ENCODE data around the gene NPTX1.

Gene NPTX1

GRCh38 chr17:80477647-80478478 is 1.5 kb upstream of the NPTX1 start:
- no peak for DNase-seq

GRCh38 chr17:80476877-80477646 is 655 bp upstream of the NPTX1 start:
- no peak for DNase-seq

- no peak for DNase-seq
Observed at GRCh38 chr17:80474961-80475909, 1.2 kb downstream of the NPTX1 start.

GRCh38 chr17:80474231-80474960 is 2.0 kb downstream of the NPTX1 start:
- DNase-seq = no peak

- DNase-seq = no peak
Observed at GRCh38 chr17:80473701-80474100, 2.7 kb downstream of the NPTX1 start.

GRCh38 chr17:80472996-80473395 is 3.4 kb downstream of the NPTX1 start:
- no peak for DNase-seq

- DNase-seq = no peak
Observed at GRCh38 chr17:80471922-80472321, 4.5 kb downstream of the NPTX1 start.

- DNase-seq = no peak
Observed at GRCh38 chr17:80470603-80471002, 5.8 kb downstream of the NPTX1 start.

- no peak for DNase-seq
Observed at GRCh38 chr17:80469667-80470066, 6.7 kb downstream of the NPTX1 start.

- no peak for DNase-seq
Observed at GRCh38 chr17:80468781-80469493, 7.5 kb downstream of the NPTX1 start.

- no peak for DNase-seq
Observed at GRCh38 chr17:80468242-80468641, 8.2 kb downstream of the NPTX1 start.

- DNase-seq = no peak
Observed at GRCh38 chr17:80466188-80466705, 10.2 kb downstream of the NPTX1 start.

- DNase-seq = no peak
Observed at GRCh38 chr17:80465327-80465974, 11.0 kb downstream of the NPTX1 start.

- no peak for DNase-seq
Observed at GRCh38 chr17:80464486-80464885, 11.9 kb downstream of the NPTX1 start.

GRCh38 chr17:80463784-80464400 is 12.5 kb downstream of the NPTX1 start:
- no peak for DNase-seq

- DNase-seq = no peak
Observed at GRCh38 chr17:80461528-80462160, 14.8 kb downstream of the NPTX1 start.

- DNase-seq = no peak
Observed at GRCh38 chr17:80460429-80460834, 16.0 kb downstream of the NPTX1 start.

- DNase-seq = no peak
Observed at GRCh38 chr17:80459234-80459633, 17.2 kb downstream of the NPTX1 start.

GRCh38 chr17:80458016-80458415 is 18.4 kb downstream of the NPTX1 start:
- DNase-seq = no peak
